Activated CD4-positive, alpha-beta T cell treated with anti-CD3 and anti-CD28 coated beads, Interleukin-2, amount 50 U/mL, for 24 hours (primary cell): Measurements from ENCODE around the gene CELF4.

ENCODE experiments used
- DNase-seq, 2 donors: peaks; one replicate each; pipeline ENCODE4 v3.0.0-alpha.2; 2020; ENCODE audit warnings: low read depth in 1 of 2, low spot score in 1 of 2

The CELF4 gene

GRCh38 chr18:37299471-37300304 is 265.9 kb downstream of the CELF4 start:
- no peak for DNase-seq

- DNase-seq: no peak
Observed at GRCh38 chr18:37298816-37299215, 266.8 kb downstream of the CELF4 start.

- no peak for DNase-seq
Observed at GRCh38 chr18:37297106-37297505, 268.5 kb downstream of the CELF4 start.

GRCh38 chr18:37294951-37295350 is 270.6 kb downstream of the CELF4 start:
- DNase-seq: no peak

- DNase-seq: no peak
Observed at GRCh38 chr18:37293359-37293758, 272.2 kb downstream of the CELF4 start.

GRCh38 chr18:37289423-37289822 is 276.2 kb downstream of the CELF4 start:
- no peak for DNase-seq

- no peak for DNase-seq
Observed at GRCh38 chr18:37287601-37288000, 278.0 kb downstream of the CELF4 start.

GRCh38 chr18:37286801-37287200 is 278.8 kb downstream of the CELF4 start:
- no peak for DNase-seq

- DNase-seq: no peak
Observed at GRCh38 chr18:37285825-37286224, 279.8 kb downstream of the CELF4 start.

GRCh38 chr18:37284260-37284659 is 281.3 kb downstream of the CELF4 start:
- no peak for DNase-seq

GRCh38 chr18:37282386-37283037 is 283.1 kb downstream of the CELF4 start:
- DNase-seq: no peak

- no peak for DNase-seq
Observed at GRCh38 chr18:37280701-37281393, 284.8 kb downstream of the CELF4 start.

- DNase-seq: no peak
Observed at GRCh38 chr18:37277804-37278203, 287.8 kb downstream of the CELF4 start.

- DNase-seq: no peak
Observed at GRCh38 chr18:37276111-37276890, 289.3 kb downstream of the CELF4 start.

- no peak for DNase-seq
Observed at GRCh38 chr18:37275237-37275741, 290.3 kb downstream of the CELF4 start.

- no peak for DNase-seq
Observed at GRCh38 chr18:37274309-37275236, 291.0 kb downstream of the CELF4 start.

GRCh38 chr18:37272841-37273240 is 292.8 kb downstream of the CELF4 start:
- DNase-seq: no peak

GRCh38 chr18:37272226-37272625 is 293.4 kb downstream of the CELF4 start:
- no peak for DNase-seq

GRCh38 chr18:37270666-37271052 is 294.9 kb downstream of the CELF4 start:
- DNase-seq: no peak
